Measurements from ENCODE around the gene KCND3.

- no peak for TF ChIP-seq EZH2 (IDR thresholded peaks at IDR 0.05; ENCODE audit: borderline replicate concordance, low read depth, low read length, severe bottlenecking)
- no peak for TF ChIP-seq CTCF (IDR thresholded peaks at IDR 0.05; ENCODE audit: extremely low read depth in 1 of 2, insufficient read depth in 1 of 2, low read depth in 1 of 2, low read length in 2 of 2)
- no peak for TF ChIP-seq POLR2A (IDR thresholded peaks at IDR 0.05; ENCODE audit: low read depth, low read length)
- TF ChIP-seq MAX (IDR thresholded peaks at IDR 0.05; ENCODE audit: insufficient read depth, insufficient read length), result no peak
- TF ChIP-seq JUN (IDR thresholded peaks at IDR 0.05; ENCODE audit: borderline replicate concordance, insufficient read depth, insufficient read length, low read depth), result no peak
- TF ChIP-seq POLR2AphosphoS5 (IDR thresholded peaks at IDR 0.05; ENCODE audit: insufficient read depth, low read depth, low read length), result no peak
- TF ChIP-seq GATA2 (IDR thresholded peaks at IDR 0.05; ENCODE audit: insufficient read depth, insufficient read length, low read depth, low read length), result no peak
- no peak for TF ChIP-seq FOS (IDR thresholded peaks at IDR 0.05; ENCODE audit: borderline replicate concordance, insufficient read depth, low read length)
- TF ChIP-seq MYC (IDR thresholded peaks at IDR 0.05; ENCODE audit: low read depth, low read length), result no peak
Measured at GRCh38 chr1:111992476-111992875, 3.0 kb upstream of the KCND3 start.

Data from endothelial cell of umbilical vein (primary cell).